Keratinocyte (primary cell): Measurements from ENCODE around the gene ROMO1.

ENCODE experiments used
- CTCF ChIP-seq, 3 experiments: IDR thresholded peaks in 1 of 3; conservative IDR thresholded peaks in 1 of 3; optimal IDR thresholded peaks in 1 of 3; 2 replicates in 2 of 3; 3 replicates in 1 of 3; pipeline versions ENCODE3 to v1.5.1; 2011; ENCODE audit warnings: low read length in 3 of 3, mild to moderate bottlenecking in 3 of 3, moderate library complexity in 2 of 3, control low read depth in 1 of 3, inconsistent platforms in 1 of 3; ENCODE audit not compliant: insufficient read depth in 2 of 3; ENCODE audit errors: extremely low read depth in 1 of 3
- EZH2 ChIP-seq: IDR thresholded peaks from one replicate; pipeline ENCODE4 v1.6.1; 2012; ENCODE audit warnings: inconsistent platforms, mild to moderate bottlenecking, low read length, moderate library complexity

DNA sequence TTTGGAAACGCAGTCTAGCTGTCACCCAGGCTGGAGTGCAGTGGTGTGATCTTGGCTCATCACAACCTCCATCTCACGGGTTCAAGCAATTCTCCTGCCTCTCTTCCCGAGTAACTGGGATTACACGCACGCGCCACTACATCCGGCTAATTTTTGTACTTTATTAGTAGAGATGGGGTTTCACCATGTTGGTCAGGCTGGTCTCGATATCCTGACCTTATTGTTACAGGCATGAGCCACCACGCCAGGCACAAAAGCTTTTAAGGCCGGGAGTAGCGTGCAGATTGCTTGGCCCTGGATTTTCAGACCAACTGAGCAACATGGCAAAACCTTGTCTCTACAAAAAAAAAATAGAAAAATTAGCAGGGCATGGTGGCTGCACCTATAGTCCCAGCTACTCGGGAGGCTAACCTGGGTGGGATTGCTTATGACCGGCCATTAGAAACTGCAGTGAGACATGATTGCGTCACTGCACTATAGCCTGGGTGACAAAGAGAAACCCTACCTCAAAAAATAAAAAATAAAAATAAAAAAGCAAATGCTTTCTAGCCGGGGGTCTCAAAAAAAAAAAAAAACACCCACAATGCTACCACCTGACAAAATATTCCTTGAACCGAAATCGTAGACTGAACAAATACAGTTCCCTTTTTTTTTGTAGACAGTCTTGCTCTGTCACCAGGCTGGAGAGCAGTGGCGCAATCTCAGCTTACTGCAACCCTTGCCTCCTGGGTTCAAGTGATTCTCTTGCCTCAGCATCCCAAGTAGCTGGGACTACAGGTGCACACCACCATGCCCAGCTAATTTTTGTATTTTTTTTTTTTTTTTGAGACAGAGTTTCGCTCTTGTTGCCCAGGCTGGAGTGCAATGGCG is 27.9 kb downstream of the ROMO1 start:
- TF ChIP-seq CTCF (optimal IDR thresholded peaks at IDR 0.05 in 1 of 3, IDR thresholded peaks at IDR 0.05 in 1 of 3, conservative IDR thresholded peaks at IDR 0.05 in 1 of 3; ENCODE audit: extremely low read depth in 1 of 3, insufficient read depth in 2 of 3, low read length in 3 of 3) (no peak), EZH2 (no peak)
